RWPE2 (cell line): ENCODE data around the gene TBC1D21.

Experiments
- ATAC-seq: fragments of 200-7000 bp; cut with Tn5 transposase; 3 replicates; pipeline ENCODE4 v1.9.1; 2021; ENCODE audit warnings: low read depth
- DNase-seq: peaks from one replicate; pipeline ENCODE4 v3.0.0-alpha.2; 2020; ENCODE audit warnings: low spot score
- H3K27ac ChIP-seq: fragments of 450-650 bp; 2 replicates; pipeline ENCODE4 v1.5.1; 2017; ENCODE audit warnings: mild to moderate bottlenecking; ENCODE audit not compliant: poor library complexity, severe bottlenecking
- H3K27me3 ChIP-seq: fragments of 250-450 bp; sonication (Bioruptor Pico); 2 replicates; pipeline ENCODE4 v1.5.1; 2021; ENCODE audit warnings: mild to moderate bottlenecking, moderate library complexity; ENCODE audit not compliant: insufficient read depth, poor library complexity, severe bottlenecking
- H3K36me3 ChIP-seq: fragments of 250-450 bp; sonication (Bioruptor Pico); 2 replicates; pipeline ENCODE4 v1.5.1; 2020; ENCODE audit warnings: low read depth, mild to moderate bottlenecking, moderate library complexity
- H3K4me1 ChIP-seq: fragments of 250-450 bp; sonication (Bioruptor Pico); 2 replicates; pipeline ENCODE4 v1.5.1; 2021; ENCODE audit warnings: mild to moderate bottlenecking, moderate library complexity; ENCODE audit not compliant: insufficient read depth, poor library complexity, severe bottlenecking
- H3K4me3 ChIP-seq: fragments of 250-450 bp; sonication (Bioruptor Pico); 2 replicates; pipeline ENCODE4 v1.5.1; 2021; ENCODE audit warnings: mild to moderate bottlenecking, moderate library complexity; ENCODE audit not compliant: severe bottlenecking
- H3K9me3 ChIP-seq: fragments of 250-450 bp; sonication (Bioruptor Pico); 2 replicates; pipeline ENCODE4 v1.5.1; 2021; ENCODE audit warnings: mild to moderate bottlenecking, moderate library complexity; ENCODE audit not compliant: severe bottlenecking
- TF ChIP-seq, protein P1 (sequence below): fragments of 450-650 bp; IDR thresholded peaks from one replicate; pipeline ENCODE4 v1.5.1; 2017; ENCODE audit warnings: mild to moderate bottlenecking, moderate library complexity; ENCODE audit not compliant: poor library complexity, severe bottlenecking

Gene TBC1D21

DNA sequence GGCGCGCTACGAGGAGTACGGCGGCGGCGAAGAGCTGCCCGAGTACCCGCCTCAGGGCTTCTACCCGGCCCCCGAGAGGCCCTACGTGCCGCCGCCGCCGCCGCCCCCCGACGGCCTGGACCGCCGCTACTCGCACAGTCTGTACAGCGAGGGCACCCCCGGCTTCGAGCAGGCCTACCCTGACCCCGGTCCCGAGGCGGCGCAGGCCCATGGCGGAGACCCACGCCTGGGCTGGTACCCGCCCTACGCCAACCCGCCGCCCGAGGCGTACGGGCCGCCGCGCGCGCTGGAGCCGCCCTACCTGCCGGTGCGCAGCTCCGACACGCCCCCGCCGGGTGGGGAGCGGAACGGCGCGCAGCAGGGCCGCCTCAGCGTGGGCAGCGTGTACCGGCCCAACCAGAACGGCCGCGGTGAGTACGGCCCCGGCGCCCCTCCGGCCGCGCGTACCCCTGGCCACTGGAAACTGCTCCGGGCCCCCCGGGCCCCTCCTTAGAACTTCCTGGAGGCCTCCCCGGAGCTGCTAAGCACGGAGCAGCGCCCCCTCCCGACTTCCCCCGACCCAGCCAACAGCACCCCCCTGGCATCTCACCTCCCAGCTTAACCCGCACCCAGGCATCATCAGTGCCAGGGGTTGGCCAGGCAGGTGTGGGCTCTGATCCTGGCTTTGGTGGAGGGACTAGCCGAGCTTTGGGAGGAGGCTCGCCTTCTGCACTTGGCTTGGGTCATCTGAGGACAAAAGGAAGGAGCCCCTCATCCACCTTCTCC is 54.3 kb downstream of the TBC1D21 start:
- DNase-seq (no peak), ATAC-seq (peak; percentile 65)
- Histone ChIP-seq H3K27ac (peak overlapping the region; percentile 70), H3K9me3 (no peaks in the 10 kb centered on the region), H3K4me1 (peaks cover 20% of the 10 kb centered on the region), H3K27me3 (no peaks in the 10 kb centered on the region), H3K36me3 (no peaks in the 10 kb centered on the region), H3K4me3 (peak overlapping the region; percentile 47)
- TF ChIP-seq, protein P1, sequence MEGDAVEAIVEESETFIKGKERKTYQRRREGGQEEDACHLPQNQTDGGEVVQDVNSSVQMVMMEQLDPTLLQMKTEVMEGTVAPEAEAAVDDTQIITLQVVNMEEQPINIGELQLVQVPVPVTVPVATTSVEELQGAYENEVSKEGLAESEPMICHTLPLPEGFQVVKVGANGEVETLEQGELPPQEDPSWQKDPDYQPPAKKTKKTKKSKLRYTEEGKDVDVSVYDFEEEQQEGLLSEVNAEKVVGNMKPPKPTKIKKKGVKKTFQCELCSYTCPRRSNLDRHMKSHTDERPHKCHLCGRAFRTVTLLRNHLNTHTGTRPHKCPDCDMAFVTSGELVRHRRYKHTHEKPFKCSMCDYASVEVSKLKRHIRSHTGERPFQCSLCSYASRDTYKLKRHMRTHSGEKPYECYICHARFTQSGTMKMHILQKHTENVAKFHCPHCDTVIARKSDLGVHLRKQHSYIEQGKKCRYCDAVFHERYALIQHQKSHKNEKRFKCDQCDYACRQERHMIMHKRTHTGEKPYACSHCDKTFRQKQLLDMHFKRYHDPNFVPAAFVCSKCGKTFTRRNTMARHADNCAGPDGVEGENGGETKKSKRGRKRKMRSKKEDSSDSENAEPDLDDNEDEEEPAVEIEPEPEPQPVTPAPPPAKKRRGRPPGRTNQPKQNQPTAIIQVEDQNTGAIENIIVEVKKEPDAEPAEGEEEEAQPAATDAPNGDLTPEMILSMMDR, result peak; percentile 93

DNA sequence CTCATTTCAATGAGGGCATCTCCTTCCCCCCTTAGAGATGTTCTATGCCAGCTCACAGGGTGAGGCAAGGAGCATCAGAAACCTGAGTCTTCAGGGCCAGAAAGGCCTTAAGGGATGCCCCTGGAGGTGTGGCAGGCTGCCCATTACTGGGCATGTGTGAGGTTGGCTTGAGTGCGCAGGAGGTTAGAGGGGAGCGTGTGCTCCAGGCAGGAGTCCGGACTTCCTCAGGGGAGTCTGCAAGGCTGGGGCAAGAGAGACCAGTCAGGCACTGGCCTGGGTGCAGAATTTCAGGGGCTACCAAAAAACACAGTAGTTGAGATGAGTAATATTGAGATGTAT is 54.8 kb downstream of the TBC1D21 start:
- H3K9me3 ChIP-seq, result no peaks in the 10 kb centered on the region
- ATAC-seq (no peak), DNase-seq (no peak)
- peak overlapping the region; percentile 47 for H3K4me3 ChIP-seq
- peaks cover 20% of the 10 kb centered on the region for H3K4me1 ChIP-seq
- peak overlapping the region; percentile 70 for H3K27ac ChIP-seq
- TF ChIP-seq, protein P1, result no peak
- no peaks in the 10 kb centered on the region for H3K36me3 ChIP-seq
- no peaks in the 10 kb centered on the region for H3K27me3 ChIP-seq

DNA sequence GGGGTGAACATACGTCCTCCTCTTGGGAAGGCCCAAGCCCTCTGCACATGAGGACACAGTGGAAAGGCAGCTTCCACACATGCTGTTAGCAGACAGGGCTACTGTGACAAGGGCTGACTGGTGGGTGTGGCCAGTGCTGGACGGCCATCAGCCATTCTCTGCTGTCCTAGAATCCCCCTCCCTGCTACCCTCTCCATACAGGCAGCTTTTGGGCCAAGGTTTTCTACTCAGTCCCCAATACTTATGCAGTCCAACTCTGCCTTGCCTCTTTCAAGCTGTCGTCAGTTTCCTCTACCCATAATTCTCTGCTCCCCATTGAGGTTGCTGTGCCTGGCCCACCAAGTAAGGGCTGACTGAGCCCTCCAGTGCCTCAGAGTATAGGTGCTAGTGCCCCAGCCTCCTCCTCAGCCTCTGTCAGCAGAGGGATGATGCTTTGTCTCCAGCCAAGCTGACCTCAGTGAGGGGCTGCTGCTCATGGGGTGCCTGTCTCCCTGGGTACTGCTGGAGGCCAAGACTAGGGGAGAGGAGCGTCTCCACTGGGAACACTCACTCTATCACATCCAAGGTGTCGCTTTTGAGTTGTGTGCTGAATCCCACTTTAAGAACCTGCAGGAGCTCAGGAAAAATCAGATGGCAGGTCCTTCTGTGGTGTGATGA is 55.7 kb downstream of the TBC1D21 start:
- TF ChIP-seq, protein P1, result no peak
- DNase-seq (no peak), ATAC-seq (no peak)
- no peaks in the 10 kb centered on the region for H3K9me3 ChIP-seq
- H3K27me3 ChIP-seq, result no peaks in the 10 kb centered on the region
- no peaks in the 10 kb centered on the region for H3K36me3 ChIP-seq
- H3K27ac ChIP-seq, result no peak overlapping the region
- peaks cover 11% of the 10 kb centered on the region for H3K4me1 ChIP-seq
- no peak overlapping the region for H3K4me3 ChIP-seq

DNA sequence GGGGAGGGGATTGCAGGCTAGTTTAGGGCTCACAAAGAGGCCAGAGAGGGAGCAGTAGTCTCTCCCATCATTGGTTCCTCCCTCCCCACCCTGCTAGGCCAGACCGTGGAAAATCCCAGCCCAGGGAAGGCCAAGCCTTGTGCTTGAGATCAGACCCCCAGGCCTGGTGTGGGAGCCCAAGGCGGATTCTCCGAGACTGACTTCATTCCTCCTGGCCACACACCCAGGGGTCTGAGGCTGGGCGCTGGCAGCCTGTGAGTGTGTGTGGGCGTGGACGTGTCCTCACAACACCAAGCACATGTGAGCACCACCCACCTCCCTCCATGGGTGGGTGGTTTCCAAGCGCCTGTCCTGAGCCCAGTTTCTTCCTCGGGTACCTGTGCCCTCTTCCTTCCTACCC is 57.0 kb downstream of the TBC1D21 start:
- H3K27ac ChIP-seq, result no peak overlapping the region
- no peak for DNase-seq

More for the DNA sequence above, 57.0 kb downstream of the TBC1D21 start:
- H3K36me3 ChIP-seq, result no peaks in the 10 kb centered on the region
- TF ChIP-seq, protein P1, result no peak
- no peaks in the 10 kb centered on the region for H3K9me3 ChIP-seq
- H3K4me3 ChIP-seq, result no peak overlapping the region
- no peak for ATAC-seq
- H3K27me3 ChIP-seq, result no peaks in the 10 kb centered on the region
- H3K4me1 ChIP-seq, result peaks cover 4% of the 10 kb centered on the region
